Endothelial cell of umbilical vein (primary cell): Measurements from ENCODE around the gene HTR3A. TPM values are rescaled to one million over a fixed set of nuclear protein-coding genes. Genes with fewer than 3 reads are reported as not detected.

ENCODE experiments used
- BruUV-seq: library from RNA; stranded (reverse); fragments of 400-500 nt; replicated peaks from 2 replicates; lab custom pipeline; 2021; lab: Mats Ljungman, UMichigan
- CTCF ChIA-PET: fragments of 300-600, 350-600 bp; sonication (Branson Sonifier 250); formaldehyde crosslinking; loops from one replicate; lab custom pipeline; 2021; ENCODE audit warnings: antibody characterized with exemption, inconsistent platforms; lab: Charles Lee
- POLR2A ChIA-PET: fragments of 300-600, 350-600 bp; sonication (Branson Sonifier 250); formaldehyde crosslinking; loops from one replicate; lab custom pipeline; 2021; ENCODE audit warnings: antibody characterized with exemption, inconsistent platforms; lab: Charles Lee
- DNase-seq: peaks from one replicate; pipeline ENCODE4 v3.0.0-alpha.2; 2011; ENCODE audit warnings: low read depth, low spot score
- FAIRE-seq: peaks from 2 replicates; lab custom pipeline; 2011; peaks lifted over from hg19 to GRCh38; lab: Jason Lieb, UNC
- H2AFZ ChIP-seq: 2 replicates; pipeline ENCODE4 v1.6.0; 2012; ENCODE audit warnings: low read depth, low read length, control low read depth, inconsistent platforms
- H3K27ac ChIP-seq: 2 replicates; pipeline ENCODE4 v1.5.1; 2011; ENCODE audit warnings: low read depth, mild to moderate bottlenecking, control low read depth, low read length, moderate library complexity; ENCODE audit not compliant: insufficient read depth
- H3K27me3 ChIP-seq, 2 experiments: 2 replicates each; pipeline versions ENCODE4 v1.6.0 to v1.6.1; 2011; ENCODE audit warnings: low read length in 2 of 2, mixed read lengths in 1 of 2; ENCODE audit not compliant: control insufficient read depth in 2 of 2, insufficient read depth in 2 of 2
- H3K36me3 ChIP-seq, 2 experiments: 2 replicates in 1 of 2; 3 replicates in 1 of 2; pipeline ENCODE4 v1.5.1; 2011; ENCODE audit warnings: low read length in 2 of 2, mild to moderate bottlenecking in 1 of 2, moderate library complexity in 1 of 2; ENCODE audit not compliant: control insufficient read depth in 2 of 2, insufficient read depth in 2 of 2; ENCODE audit errors: extremely low read depth in 1 of 2
- H3K4me1 ChIP-seq: 3 replicates; pipeline ENCODE4 v1.5.1; 2011; ENCODE audit warnings: mild to moderate bottlenecking, low read length; ENCODE audit not compliant: control insufficient read depth, insufficient read depth; ENCODE audit errors: extremely low read depth
- H3K4me2 ChIP-seq: 2 replicates; pipeline ENCODE4 v1.6.1; 2011; ENCODE audit warnings: low read length, control low read depth, mixed read lengths; ENCODE audit not compliant: insufficient read depth
- H3K4me3 ChIP-seq, 3 experiments: fragments of 200-600 bp in 1 of 3; sonication (generic), shearing (Covaris generic) in 1 of 3; replicated peaks in 1 of 3; 2 replicates each; pipeline ENCODE4 v1.5.1; 2011 to 2016; ENCODE audit warnings: control low read depth in 3 of 3, low read length in 3 of 3, mild to moderate bottlenecking in 2 of 3, inconsistent platforms in 1 of 3, low read depth in 1 of 3, moderate library complexity in 1 of 3; ENCODE audit not compliant: insufficient read depth in 1 of 3
- H3K79me2 ChIP-seq: 2 replicates; pipeline ENCODE4 v1.6.0; 2012; ENCODE audit warnings: low read length, inconsistent platforms; ENCODE audit not compliant: control insufficient read depth, insufficient read depth
- H3K9ac ChIP-seq: replicated peaks from 2 replicates; pipeline ENCODE3; 2011; ENCODE audit warnings: low read length, control low read depth; ENCODE audit not compliant: insufficient read depth; ENCODE audit errors: extremely low read depth
- H3K9me1 ChIP-seq: replicated peaks from 3 replicates; pipeline ENCODE4 v1.6.0; 2011; ENCODE audit warnings: mild to moderate bottlenecking, low read length; ENCODE audit not compliant: control insufficient read depth, insufficient read depth; ENCODE audit errors: extremely low read depth
- H3K9me3 ChIP-seq: replicated peaks from 2 replicates; pipeline ENCODE4 v1.5.1; 2012; ENCODE audit warnings: low read length, inconsistent platforms; ENCODE audit not compliant: control insufficient read depth, insufficient read depth
- H4K20me1 ChIP-seq: replicated peaks from 2 replicates; pipeline ENCODE3; 2011; ENCODE audit warnings: mild to moderate bottlenecking, low read length; ENCODE audit not compliant: control insufficient read depth, insufficient read depth; ENCODE audit errors: extremely low read depth
- CTCF ChIP-seq, 2 donors: IDR thresholded peaks; 1 replicate in 1 of 2; 2 replicates in 1 of 2; pipeline ENCODE4 v1.5.1; 2011; ENCODE audit warnings: low read length in 2 of 2, mild to moderate bottlenecking in 2 of 2, moderate library complexity in 2 of 2, control low read depth in 1 of 2, inconsistent platforms in 1 of 2, low read depth in 1 of 2; ENCODE audit not compliant: insufficient read depth in 1 of 2; ENCODE audit errors: extremely low read depth in 1 of 2
- EZH2 ChIP-seq: IDR thresholded peaks from 2 replicates; pipeline ENCODE4 v1.6.1; 2012; ENCODE audit warnings: borderline replicate concordance, low read depth, mild to moderate bottlenecking, moderate library complexity, low read length, inconsistent platforms; ENCODE audit not compliant: severe bottlenecking
- GATA2 ChIP-seq: IDR thresholded peaks from 2 replicates; pipeline ENCODE4 v1.7.0; 2011; ENCODE audit warnings: low read depth, mild to moderate bottlenecking, moderate library complexity, mixed read lengths, low read length; ENCODE audit not compliant: insufficient read length, insufficient read depth
- JUN ChIP-seq: IDR thresholded peaks from 2 replicates; pipeline ENCODE4 v1.6.1; 2011; ENCODE audit warnings: borderline replicate concordance, low read depth; ENCODE audit not compliant: insufficient read length, insufficient read depth
- MYC ChIP-seq: IDR thresholded peaks from one replicate; pipeline ENCODE4 v1.6.1; 2011; ENCODE audit warnings: mild to moderate bottlenecking, low read depth, low read length
- POLR2A ChIP-seq: IDR thresholded peaks from 2 replicates; pipeline ENCODE4 v1.6.1; 2012; ENCODE audit warnings: low read depth, mild to moderate bottlenecking, control low read depth, low read length
- dilution Hi-C: fragments of 300-500 bp; cut with MboI; formaldehyde crosslinking; loops from one replicate; pipeline ENCODE4 v1.15.0; 2019; ENCODE audit warnings: low sequenced_read_pairs; ENCODE audit not compliant: extremely low pct_ligation_motif_present
- intact Hi-C: fragments of 100-400 bp; cut with micrococcal nuclease; formaldehyde crosslinking; loops from one replicate; pipeline ENCODE4 v1.10.0; 2022
- polyA plus RNA-seq, 4 experiments: library from polyadenylated mRNA; depleted of rRNA in 3 of 4; stranded (reverse) in 3 of 4; unstranded in 1 of 4; fragments of >200 nt; gene quantifications; 2 replicates each; pipeline versions ENCODE4 v1.2.1 to v1.2.3, GENCODE V29; 2011 to 2012; ENCODE audit warnings: missing spikeins in 1 of 4
- total RNA-seq: library from RNA; stranded (reverse); gene quantifications from 2 replicates; pipeline ENCODE4 v1.2.3, GENCODE V29; 2021

Gene HTR3A
- total and polyA plus RNA-seq, 2 donors (not counting 3 experiments of a cell fraction or from before 2014, with no cell fraction given): not detected

- intact Hi-C loops: no loop called here
- no peak overlapping the region for H2AFZ ChIP-seq
- no peak overlapping the region for H3K27ac ChIP-seq
- no peak overlapping the region for H3K4me2 ChIP-seq
- no peak for TF ChIP-seq JUN
- TF ChIP-seq GATA2: no peak
- no peak for TF ChIP-seq EZH2
- no peak for TF ChIP-seq MYC
- TF ChIP-seq POLR2A: no peak
- TF ChIP-seq CTCF (IDR thresholded peaks at IDR 0.05; ENCODE audit: extremely low read depth in 1 of 2, insufficient read depth in 1 of 2, low read depth in 1 of 2, low read length in 2 of 2): no peak
- no TSS peak for BruUV-seq
- H3K9ac ChIP-seq: no peak overlapping the region
- ChIA-PET CTCF (interaction anchor here (19.6 kb wide), 1 partner anchor 275 kb away, joined by 539 read pairs; no protein-coding TSS in a partner anchor), POLR2A (no interaction called here)
- H3K79me2 ChIP-seq: no peaks in the 10 kb centered on the region
- no peak for FAIRE-seq
- no peaks in the 10 kb centered on the region for H3K4me1 ChIP-seq
- no peaks in the 10 kb centered on the region for H3K27me3 ChIP-seq
- H3K9me1 ChIP-seq: no peaks in the 10 kb centered on the region
- H3K4me3 ChIP-seq: no peak overlapping the region
- DNase-seq: no peak
- no peaks in the 10 kb centered on the region for H4K20me1 ChIP-seq
- H3K36me3 ChIP-seq: no peaks in the 10 kb centered on the region
- dilution Hi-C loops: no loop called here
- H3K9me3 ChIP-seq: no peaks in the 10 kb centered on the region
Observed at GRCh38 chr11:113985906-113986305, 11.0 kb downstream of the HTR3A start.
